Activated T-cell treated with anti-CD3 and anti-CD28 coated beads, Interleukin-2, amount 50 U/mL, for 24 hours (primary cell): ENCODE data around the gene PAXIP1.

Experiments used
- DNase-seq: peaks from one replicate; pipeline ENCODE4 v3.0.0-alpha.2; 2020
- H3K27ac Mint-ChIP-seq: 2 replicates; pipeline ENCODE4 v1.8.0; 2020; ENCODE audit warnings: mild to moderate bottlenecking, mixed read lengths
- H3K27me3 Mint-ChIP-seq: 2 replicates; pipeline ENCODE4 v1.8.0; 2020; ENCODE audit warnings: mixed read lengths
- H3K36me3 Mint-ChIP-seq: 2 replicates; pipeline ENCODE4 v1.8.0; 2020; ENCODE audit warnings: low read depth, mixed read lengths
- H3K4me1 Mint-ChIP-seq: 2 replicates; pipeline ENCODE4 v1.8.0; 2020; ENCODE audit warnings: low read depth, mixed read lengths
- H3K4me3 Mint-ChIP-seq: 2 replicates; pipeline ENCODE4 v1.8.0; 2020; ENCODE audit warnings: mild to moderate bottlenecking, moderate library complexity, mixed read lengths
- H3K9me3 Mint-ChIP-seq: 2 replicates; pipeline ENCODE4 v1.8.0; 2020; ENCODE audit warnings: mixed read lengths

PAXIP1 gene

GRCh38 chr7:154915600-154915999 lies 87.3 kb downstream of the PAXIP1 start:
- Mint-ChIP-seq H3K27me3 (peaks cover 20% of the 10 kb centered on the region), H3K4me3 (no peak overlapping the region)

GRCh38 chr7:154914996-154915380 lies 87.9 kb downstream of the PAXIP1 start:
- Mint-ChIP-seq H3K27ac (no peak overlapping the region), H3K36me3 (no peaks in the 10 kb centered on the region), H3K9me3 (no peaks in the 10 kb centered on the region), H3K27me3 (peaks cover 20% of the 10 kb centered on the region), H3K4me1 (peaks cover 6% of the 10 kb centered on the region), H3K4me3 (no peak overlapping the region)
- no peak for DNase-seq

More at GRCh38 chr7:154915600-154915999, 87.3 kb downstream of the PAXIP1 start:
- H3K4me1 Mint-ChIP-seq, result peaks cover 6% of the 10 kb centered on the region
- H3K9me3 Mint-ChIP-seq, result no peaks in the 10 kb centered on the region
- H3K27ac Mint-ChIP-seq, result no peak overlapping the region
- no peaks in the 10 kb centered on the region for H3K36me3 Mint-ChIP-seq
- DNase-seq, result no peak

- DNase-seq, result no peak
- Mint-ChIP-seq H3K36me3 (no peaks in the 10 kb centered on the region), H3K27ac (no peak overlapping the region), H3K9me3 (no peaks in the 10 kb centered on the region), H3K4me3 (no peak overlapping the region), H3K4me1 (peaks cover 6% of the 10 kb centered on the region), H3K27me3 (peaks cover 20% of the 10 kb centered on the region)
These were observed 88.5 kb downstream of the PAXIP1 start for GRCh38 chr7:154914308-154914995.

- Mint-ChIP-seq H3K4me1 (peaks cover 6% of the 10 kb centered on the region), H3K4me3 (peak overlapping the region; percentile 71), H3K27ac (no peak overlapping the region), H3K27me3 (peaks cover 27% of the 10 kb centered on the region), H3K36me3 (no peaks in the 10 kb centered on the region), H3K9me3 (no peaks in the 10 kb centered on the region)
- peak; percentile 96 for DNase-seq
These were observed 89.2 kb downstream of the PAXIP1 start for GRCh38 chr7:154913638-154914307.

GRCh38 chr7:154912871-154913637 lies 89.9 kb downstream of the PAXIP1 start:
- peaks cover 34% of the 10 kb centered on the region for H3K27me3 Mint-ChIP-seq
- H3K4me3 Mint-ChIP-seq, result no peak overlapping the region
- DNase-seq, result no peak
- H3K9me3 Mint-ChIP-seq, result no peaks in the 10 kb centered on the region
- no peak overlapping the region for H3K27ac Mint-ChIP-seq
- H3K36me3 Mint-ChIP-seq, result no peaks in the 10 kb centered on the region
- H3K4me1 Mint-ChIP-seq, result peaks cover 8% of the 10 kb centered on the region

GRCh38 chr7:154911862-154912455 lies 91.0 kb downstream of the PAXIP1 start:
- Mint-ChIP-seq H3K9me3 (no peaks in the 10 kb centered on the region), H3K36me3 (no peaks in the 10 kb centered on the region)

GRCh38 chr7:154911411-154911810 lies 91.5 kb downstream of the PAXIP1 start:
- Mint-ChIP-seq H3K27me3 (peaks cover 34% of the 10 kb centered on the region), H3K36me3 (no peaks in the 10 kb centered on the region), H3K4me3 (no peak overlapping the region), H3K4me1 (peaks cover 9% of the 10 kb centered on the region), H3K27ac (no peak overlapping the region), H3K9me3 (no peaks in the 10 kb centered on the region)
- no peak for DNase-seq

More at GRCh38 chr7:154911862-154912455, 91.0 kb downstream of the PAXIP1 start:
- no peak for DNase-seq
- H3K4me3 Mint-ChIP-seq, result no peak overlapping the region
- peaks cover 36% of the 10 kb centered on the region for H3K27me3 Mint-ChIP-seq
- H3K4me1 Mint-ChIP-seq, result peaks cover 9% of the 10 kb centered on the region
- H3K27ac Mint-ChIP-seq, result no peak overlapping the region

- Mint-ChIP-seq H3K9me3 (no peaks in the 10 kb centered on the region), H3K4me1 (peaks cover 9% of the 10 kb centered on the region), H3K27me3 (peaks cover 32% of the 10 kb centered on the region), H3K27ac (no peak overlapping the region), H3K4me3 (no peak overlapping the region), H3K36me3 (no peaks in the 10 kb centered on the region)
- DNase-seq, result no peak
These were observed 91.9 kb downstream of the PAXIP1 start for GRCh38 chr7:154910977-154911376.

GRCh38 chr7:154910125-154910524 lies 92.8 kb downstream of the PAXIP1 start:
- no peak for DNase-seq
- no peak overlapping the region for H3K4me3 Mint-ChIP-seq
- no peaks in the 10 kb centered on the region for H3K9me3 Mint-ChIP-seq
- H3K27ac Mint-ChIP-seq, result no peak overlapping the region
- H3K27me3 Mint-ChIP-seq, result peaks cover 23% of the 10 kb centered on the region
- H3K4me1 Mint-ChIP-seq, result peaks cover 9% of the 10 kb centered on the region
- H3K36me3 Mint-ChIP-seq, result no peaks in the 10 kb centered on the region

GRCh38 chr7:154909241-154910105 lies 93.5 kb downstream of the PAXIP1 start:
- peaks cover 7% of the 10 kb centered on the region for H3K4me1 Mint-ChIP-seq
- H3K27ac Mint-ChIP-seq, result no peak overlapping the region
- H3K9me3 Mint-ChIP-seq, result no peaks in the 10 kb centered on the region
- H3K4me3 Mint-ChIP-seq, result no peak overlapping the region
- peaks cover 21% of the 10 kb centered on the region for H3K27me3 Mint-ChIP-seq
- H3K36me3 Mint-ChIP-seq, result no peaks in the 10 kb centered on the region
- DNase-seq, result peak; percentile 16

- Mint-ChIP-seq H3K27ac (no peak overlapping the region), H3K27me3 (peaks cover 17% of the 10 kb centered on the region), H3K9me3 (no peaks in the 10 kb centered on the region), H3K4me1 (peaks cover 3% of the 10 kb centered on the region), H3K36me3 (no peaks in the 10 kb centered on the region), H3K4me3 (no peak overlapping the region)
- DNase-seq, result no peak
These were observed 95.0 kb downstream of the PAXIP1 start for GRCh38 chr7:154907651-154908620.

GRCh38 chr7:154906736-154907355 lies 96.1 kb downstream of the PAXIP1 start:
- H3K27me3 Mint-ChIP-seq, result peaks cover 17% of the 10 kb centered on the region
- H3K4me1 Mint-ChIP-seq, result peaks cover 3% of the 10 kb centered on the region
- H3K4me3 Mint-ChIP-seq, result no peak overlapping the region
- H3K36me3 Mint-ChIP-seq, result no peaks in the 10 kb centered on the region
- H3K9me3 Mint-ChIP-seq, result no peaks in the 10 kb centered on the region
- no peak overlapping the region for H3K27ac Mint-ChIP-seq
- no peak for DNase-seq

- Mint-ChIP-seq H3K9me3 (no peaks in the 10 kb centered on the region), H3K27ac (no peak overlapping the region), H3K4me1 (peaks cover 3% of the 10 kb centered on the region), H3K27me3 (peaks cover 17% of the 10 kb centered on the region), H3K36me3 (no peaks in the 10 kb centered on the region), H3K4me3 (no peak overlapping the region)
- no peak for DNase-seq
These were observed 96.7 kb downstream of the PAXIP1 start for GRCh38 chr7:154906201-154906600.
